NCI-H128 (cell line): Measurements from ENCODE around the gene MORC3.

Source experiments
- DNase-seq: peaks from one replicate; lab custom pipeline; 2025; ENCODE audit not compliant: unreplicated experiment; lab: John Stamatoyannopoulos, UW

The MORC3 gene

GRCh38 chr21:36422279-36423098, 102.5 kb downstream of the MORC3 start:
- DNase-seq: no peak

- DNase-seq: no peak
Observed at GRCh38 chr21:36423771-36424433, 103.9 kb downstream of the MORC3 start.

- no peak for DNase-seq
Observed at GRCh38 chr21:36424592-36424991, 104.6 kb downstream of the MORC3 start.

- no peak for DNase-seq
Observed at GRCh38 chr21:36425286-36425685, 105.3 kb downstream of the MORC3 start.
